ENCODE data around the gene GRPEL2.

GRCh38 chr5:149345892-149346222, 558 bp downstream of the GRPEL2 start:
- TF ChIP-seq CTCF (IDR thresholded peaks at IDR 0.05), result no peak
- TF ChIP-seq POLR2A (IDR thresholded peaks at IDR 0.05), result no peak
- no peak for TF ChIP-seq EP300 (IDR thresholded peaks at IDR 0.05)
- TF ChIP-seq POLR2AphosphoS5 (IDR thresholded peaks at IDR 0.05), result no peak

Measured in upper lobe of left lung (tissue), 4 donors.